ENCODE results near the gene SRSF2.
"Not testable (repeated sequence)": the region's sequence is repeated elsewhere in the genome, so short reads cannot be mapped to it uniquely, and the experiment has no call there.

Gene SRSF2

DNA sequence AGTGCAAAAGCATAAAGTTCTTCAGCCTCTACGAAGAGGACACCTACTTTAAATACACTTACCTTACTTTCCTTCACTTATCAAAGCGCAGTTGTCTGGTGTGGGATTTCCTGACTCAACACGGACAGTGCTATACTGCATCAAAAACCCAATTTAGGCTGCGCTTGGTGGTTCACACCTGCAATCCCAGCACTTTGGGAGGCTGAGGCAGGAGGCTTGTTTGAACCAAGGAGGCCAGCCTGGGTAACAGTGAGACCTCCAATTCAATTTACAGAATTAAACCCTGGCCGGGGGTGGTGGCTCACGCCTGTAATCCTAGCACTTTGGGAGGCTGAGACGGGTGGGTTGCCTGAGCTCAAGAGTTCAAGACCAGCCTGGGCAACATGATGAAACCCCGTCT, 14.9 kb downstream of the SRSF2 start:
- H3K4me3 ChIP-seq (ENCODE audit: low read depth, low read length): no peak overlapping the region

GRCh38 chr17:76721463-76721862, 15.7 kb downstream of the SRSF2 start:
- H3K4me3 ChIP-seq (ENCODE audit: low read depth, low read length): no peak overlapping the region

DNA sequence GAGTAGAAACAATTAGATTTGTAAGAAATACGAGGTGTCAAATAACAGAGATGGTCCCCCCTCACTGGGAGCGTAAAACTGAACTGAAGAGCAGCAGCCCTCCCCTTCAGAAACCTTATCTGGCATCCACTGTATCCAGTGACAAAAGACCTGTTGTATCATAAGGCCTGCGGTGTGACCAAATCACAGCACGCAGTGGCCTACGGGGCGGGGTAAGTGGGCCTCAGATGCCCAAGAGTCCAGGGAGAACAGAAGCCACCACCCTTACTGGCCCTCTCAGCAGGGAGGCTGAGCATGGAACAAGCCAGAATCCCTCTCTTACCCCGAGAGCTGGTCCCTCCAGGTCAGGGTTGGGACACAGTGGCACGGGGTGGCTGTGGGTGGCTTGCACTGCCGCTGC, 16.2 kb downstream of the SRSF2 start:
- H3K4me3 ChIP-seq (ENCODE audit: low read depth, low read length): no peak overlapping the region

- H3K4me3 ChIP-seq (ENCODE audit: low read depth, low read length): no peak overlapping the region
Measured at GRCh38 chr17:76720211-76720610, 16.9 kb downstream of the SRSF2 start.

DNA sequence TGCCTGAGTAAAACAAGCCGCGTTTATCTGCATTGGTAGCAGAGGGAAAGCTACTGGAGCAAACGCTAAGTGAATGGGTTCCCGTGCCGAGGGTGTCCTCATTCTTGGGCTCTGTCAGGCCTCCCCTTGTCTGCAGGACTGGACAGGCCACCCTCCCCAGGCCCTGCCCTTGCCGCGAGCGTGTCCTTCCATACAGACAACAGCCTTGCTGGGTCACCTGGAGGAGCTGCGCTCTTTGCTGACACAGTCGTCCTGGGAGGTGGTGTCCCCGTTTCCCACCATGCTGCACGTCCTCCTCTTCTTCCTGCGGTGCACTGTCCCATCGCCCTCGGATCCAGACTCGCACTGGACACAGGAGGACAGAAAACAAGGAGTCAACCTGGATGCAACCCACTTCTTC, 18.6 kb downstream of the SRSF2 start:
- H3K4me3 ChIP-seq (ENCODE audit: low read depth, low read length): no peak overlapping the region

DNA sequence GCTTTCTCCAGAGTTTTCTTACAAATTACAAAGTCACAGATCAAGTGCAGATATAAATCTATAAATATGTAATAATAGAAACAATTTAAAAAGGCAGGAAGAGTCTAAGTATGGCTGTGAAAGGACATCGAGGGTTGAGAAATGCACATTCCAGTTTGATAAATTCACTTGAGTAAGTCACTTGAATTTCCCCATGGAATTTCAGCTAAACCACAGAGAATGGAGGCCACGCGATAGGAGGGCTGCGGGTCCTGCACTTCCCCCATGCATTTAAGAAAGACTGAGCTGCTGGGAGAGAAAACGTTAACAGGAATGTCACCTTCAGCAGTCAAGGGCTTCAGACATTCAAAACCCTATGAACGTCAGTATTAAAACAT, 20.3 kb downstream of the SRSF2 start:
- H3K4me3 ChIP-seq (ENCODE audit: low read depth, low read length): no peak overlapping the region

- no peak overlapping the region for H3K4me3 ChIP-seq (ENCODE audit: low read depth, low read length)
Measured at GRCh38 chr17:76716146-76716838, 20.8 kb downstream of the SRSF2 start.

GRCh38 chr17:76715496-76715830, 21.7 kb downstream of the SRSF2 start:
- H3K4me3 ChIP-seq (ENCODE audit: low read depth, low read length): no peak overlapping the region

GRCh38 chr17:76714822-76715495, 22.2 kb downstream of the SRSF2 start:
- H3K4me3 ChIP-seq (ENCODE audit: low read depth, low read length): no peak overlapping the region

DNA sequence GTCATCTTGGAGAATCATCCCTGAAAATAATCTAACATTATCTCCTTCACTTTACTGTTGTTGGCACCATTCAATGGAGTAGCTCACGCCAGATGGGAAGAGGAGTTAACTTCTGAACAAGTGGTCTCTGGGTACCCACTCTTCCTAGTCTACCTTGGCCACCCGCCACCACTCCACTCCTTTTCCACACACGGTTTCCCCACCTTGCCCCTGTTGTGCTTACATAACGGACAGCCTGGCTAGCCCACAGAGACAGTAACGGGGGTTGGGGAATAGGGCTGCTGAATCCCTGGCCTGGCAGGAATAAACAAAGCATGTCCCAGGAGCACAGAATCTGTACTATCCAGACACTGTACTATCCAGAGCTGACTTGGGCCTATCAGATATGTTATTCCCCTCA, 22.8 kb downstream of the SRSF2 start:
- no peak overlapping the region for H3K4me3 ChIP-seq (ENCODE audit: low read depth, low read length)

GRCh38 chr17:76713765-76714164, 23.4 kb downstream of the SRSF2 start:
- H3K4me3 ChIP-seq (ENCODE audit: low read depth, low read length): no peak overlapping the region

DNA sequence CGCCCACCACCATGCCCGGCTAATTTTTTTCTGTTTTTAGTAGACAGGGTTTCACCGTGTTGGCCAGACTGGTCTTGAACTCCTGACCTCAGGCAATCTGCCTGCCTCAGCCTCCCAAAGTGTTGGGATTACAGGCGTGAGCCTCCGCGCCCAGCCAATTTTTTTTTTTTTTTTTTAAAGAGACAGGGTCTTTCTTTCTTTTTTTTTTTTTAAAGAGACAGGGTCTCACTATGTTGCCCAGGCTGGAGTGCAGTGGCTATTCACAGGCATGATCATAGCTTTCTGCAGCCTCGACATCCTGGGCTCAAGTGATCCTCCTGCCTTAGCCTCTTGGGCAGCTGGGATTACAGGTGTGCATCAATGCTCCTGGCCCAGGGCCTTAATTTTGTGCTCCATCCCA, 24.8 kb downstream of the SRSF2 start:
- not testable (repeated sequence) for H3K4me3 ChIP-seq (ENCODE audit: low read depth, low read length)

- peak within 1 kb of the TSS; percentile 34 for H3K4me3 ChIP-seq (ENCODE audit: low read depth, low read length)
Measured at GRCh38 chr17:76710863-76711611, 26.1 kb downstream of the SRSF2 start, which contains the start of gene MXRA7. MXRA7 (minus strand) TSS chr17:76710965; CDS start chr17:76710946, 19 bp downstream.

DNA sequence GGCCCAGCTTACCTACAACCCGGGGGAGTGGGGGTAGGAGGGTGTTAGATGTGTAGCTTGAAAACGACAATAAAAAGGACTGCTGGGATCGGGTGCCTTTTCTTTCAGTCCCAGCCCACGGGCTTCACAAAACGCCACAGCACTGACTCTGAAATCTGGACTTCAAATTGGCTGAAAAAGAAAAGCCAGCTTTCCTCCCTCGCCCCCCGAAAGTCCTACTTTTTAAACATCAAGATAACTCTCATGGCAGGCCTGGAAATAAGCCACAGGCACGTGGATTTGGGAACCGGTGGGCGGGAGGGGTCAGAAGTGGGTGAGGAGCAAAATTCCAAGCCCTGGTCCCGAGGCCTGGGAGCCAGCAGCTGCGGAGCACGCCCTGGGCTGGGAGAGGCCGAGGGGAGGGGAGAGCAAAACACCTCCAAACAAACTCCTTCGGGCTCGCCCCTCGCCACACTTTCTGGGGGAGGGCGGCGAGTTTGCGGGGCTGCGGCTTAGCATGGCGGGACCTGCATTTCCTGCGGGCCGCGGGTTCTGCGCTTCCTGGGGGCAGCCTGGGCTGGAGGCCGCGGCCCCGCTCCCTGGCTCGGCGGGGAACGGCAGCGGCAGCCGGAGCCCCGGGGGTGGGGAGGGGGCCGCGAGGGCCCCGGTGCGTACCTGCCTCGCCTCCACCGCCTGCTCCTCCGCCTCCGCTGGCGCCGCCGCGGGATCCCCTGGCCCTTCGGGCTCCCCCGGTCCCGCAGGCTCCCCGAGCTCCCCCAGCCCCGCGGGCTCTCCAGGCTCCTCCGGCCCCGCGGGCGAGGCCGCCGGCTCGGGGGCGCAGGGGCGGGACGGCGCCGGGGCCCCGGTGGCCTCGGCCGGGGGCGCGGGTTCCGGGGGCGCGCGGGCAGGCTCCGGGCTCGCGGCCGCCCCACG, 26.9 kb downstream of the SRSF2 start:
- H3K4me3 ChIP-seq (ENCODE audit: low read depth, low read length): peak overlapping the region; percentile 34

DNA sequence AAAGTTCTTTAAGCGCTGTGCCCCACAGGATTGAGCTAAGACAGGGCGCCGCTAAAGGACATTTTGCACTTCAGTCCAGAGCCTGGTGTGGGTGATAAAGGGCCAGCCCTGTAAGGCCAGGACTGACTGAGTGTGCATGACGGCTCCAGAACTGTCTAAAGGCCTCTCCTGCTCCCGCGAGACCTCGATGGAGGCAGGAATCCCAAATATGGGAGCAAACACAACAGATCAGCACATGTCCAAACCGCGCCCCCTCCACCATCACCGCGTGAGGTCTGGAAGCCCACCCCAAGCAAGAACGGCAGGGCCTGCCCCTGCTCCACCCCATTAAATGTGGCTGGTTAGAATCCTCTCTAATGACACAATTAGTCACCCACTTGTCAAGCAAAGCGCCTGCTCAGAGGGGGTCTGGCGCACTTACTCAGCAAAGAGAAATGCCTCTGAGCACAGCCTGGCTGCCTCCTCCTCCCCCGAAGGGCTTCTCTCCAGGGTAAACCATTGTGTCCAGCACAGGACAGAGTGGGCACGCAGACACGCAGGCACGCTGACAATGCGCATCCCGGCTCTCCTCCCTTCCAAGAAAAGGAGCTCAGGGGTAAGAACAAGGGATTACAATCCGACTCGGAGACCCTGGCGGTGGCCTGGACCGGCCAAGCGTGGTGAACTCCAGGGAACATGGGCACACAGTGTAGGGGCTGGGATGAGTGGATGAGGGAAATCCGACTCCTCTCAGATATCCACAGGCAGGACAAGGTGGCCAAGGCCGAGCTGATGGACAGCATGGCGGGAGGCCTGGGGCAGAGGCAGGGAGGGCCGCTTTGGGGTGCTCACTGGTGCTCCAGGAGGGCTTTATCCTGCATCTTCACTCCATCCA, 27.8 kb downstream of the SRSF2 start:
- H3K4me3 ChIP-seq (ENCODE audit: low read depth, low read length): no peak overlapping the region

DNA sequence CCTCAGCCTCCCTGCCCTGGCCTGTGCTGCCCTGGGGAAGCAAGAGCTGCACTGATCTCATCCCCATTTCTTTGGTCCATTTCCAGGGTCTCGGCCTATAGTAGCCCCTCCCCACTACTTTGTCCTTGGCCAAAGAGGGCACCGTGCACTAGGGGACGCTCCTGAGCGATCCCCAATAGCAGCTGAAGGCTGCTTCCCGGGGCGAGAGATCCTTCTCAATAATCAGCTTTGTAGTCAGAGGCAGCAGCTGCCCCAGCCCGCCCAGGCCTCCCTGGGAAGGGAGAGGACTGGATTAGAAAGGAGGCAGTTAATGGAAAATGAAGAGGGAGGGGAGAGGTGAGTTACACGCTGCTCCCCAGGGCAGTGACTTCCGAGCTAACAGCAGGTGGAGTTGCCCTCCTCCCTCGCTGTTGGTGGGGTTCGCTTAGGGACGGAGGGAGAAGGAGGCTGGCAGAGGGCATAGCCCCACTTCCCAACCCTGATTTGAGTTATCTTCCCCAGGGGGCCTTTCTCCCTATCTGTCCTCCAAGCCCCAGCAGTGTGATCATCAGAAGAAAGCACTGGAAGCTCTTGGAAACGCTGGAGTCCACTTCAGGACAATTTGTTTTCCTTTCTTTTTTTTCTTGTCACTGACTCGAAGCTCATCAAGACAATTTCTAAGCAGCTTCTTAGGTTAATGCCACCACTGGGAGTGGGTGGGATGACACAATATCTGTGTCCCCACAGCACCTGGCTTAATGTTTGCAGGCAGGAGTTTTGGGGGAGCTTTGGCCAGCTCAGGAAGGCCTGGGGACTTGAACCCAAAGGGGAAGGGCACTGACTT, 28.9 kb downstream of the SRSF2 start:
- no peak overlapping the region for H3K4me3 ChIP-seq (ENCODE audit: low read depth, low read length)

DNA sequence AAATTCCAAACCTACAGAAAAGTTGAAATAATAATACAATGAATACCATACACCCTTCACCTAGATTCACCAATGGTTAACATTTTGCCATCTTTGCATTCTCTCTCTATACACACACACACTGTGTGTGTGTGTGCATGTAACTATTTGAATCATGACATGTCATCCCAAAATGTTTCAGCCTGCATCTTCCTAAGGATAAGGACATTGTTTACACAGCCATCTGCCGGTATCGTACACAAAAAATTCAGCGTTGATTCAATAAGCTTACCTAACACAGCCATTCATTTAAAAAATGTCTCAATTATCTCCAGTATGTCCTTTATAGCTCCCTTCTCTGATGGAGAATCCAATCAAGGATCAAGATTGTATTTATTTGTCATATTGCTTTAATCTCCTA, 30.3 kb downstream of the SRSF2 start:
- no peak overlapping the region for H3K4me3 ChIP-seq (ENCODE audit: low read depth, low read length)

DNA sequence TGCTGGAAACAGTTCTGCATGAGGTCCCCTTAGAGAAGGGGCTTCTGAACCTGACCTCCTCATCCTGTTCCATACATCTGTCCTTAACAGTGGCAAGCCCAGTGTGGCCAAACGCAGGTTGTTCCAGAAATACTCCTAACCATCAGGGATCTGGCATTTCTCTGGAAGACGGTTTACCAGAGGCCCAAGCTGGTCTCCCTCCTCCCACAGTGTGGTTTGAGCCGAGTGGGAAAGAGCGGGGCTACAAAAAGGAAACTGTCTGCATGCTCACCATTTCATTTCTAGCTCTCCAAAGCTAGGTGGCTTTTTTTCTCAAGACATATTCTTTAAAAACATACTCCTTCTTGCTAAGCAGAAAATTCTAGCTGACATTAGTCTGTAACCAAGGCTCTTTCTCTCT, 32.3 kb downstream of the SRSF2 start:
- no peak overlapping the region for H3K4me3 ChIP-seq (ENCODE audit: low read depth, low read length)

DNA sequence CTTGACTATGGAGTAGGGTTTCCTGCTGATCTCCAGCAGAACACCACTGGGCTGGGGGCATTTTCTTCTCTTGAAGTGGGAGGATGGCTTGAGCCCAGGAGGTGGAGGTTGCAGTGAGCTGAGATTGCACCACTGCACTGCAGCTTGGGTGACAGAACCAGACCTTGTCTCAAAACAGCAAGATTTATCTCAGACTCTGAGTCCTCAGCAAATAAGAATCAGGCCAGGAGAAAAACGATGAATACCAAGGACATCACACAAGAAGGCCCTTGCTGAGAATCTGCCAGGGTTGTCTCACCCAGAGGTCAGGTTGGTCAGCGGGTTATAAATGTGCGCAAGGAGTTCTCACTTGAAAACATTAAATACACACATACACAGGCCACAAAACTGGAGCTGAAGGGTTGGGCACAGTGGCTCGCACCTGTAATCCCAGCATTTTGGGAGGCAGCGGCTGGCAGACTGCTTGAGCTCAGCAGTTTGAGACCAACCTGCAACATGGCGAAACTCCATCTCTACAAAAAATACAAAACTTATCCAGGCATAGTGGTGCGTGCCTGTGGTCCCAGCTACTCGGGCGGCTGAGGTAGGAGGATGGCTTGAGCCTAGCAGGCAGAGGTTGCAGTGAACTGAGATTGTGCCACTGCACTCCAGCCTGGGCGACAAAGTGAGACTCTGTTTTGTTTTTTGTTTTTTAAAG, 34.0 kb downstream of the SRSF2 start:
- no peak overlapping the region for H3K4me3 ChIP-seq (ENCODE audit: low read depth, low read length)
